ENCODE data around the gene TMEM150B.

Gene TMEM150B

GRCh38 chr19:55322204-55322885, 2.8 kb downstream of the TMEM150B start:
- peaks cover 0 to 3% of the 10 kb centered on the region in 2 donors for H3K4me1 ChIP-seq (ENCODE audit: control insufficient read depth in 2 of 2, insufficient read depth in 1 of 2, low read depth in 1 of 2, low read length in 2 of 2)
- no peak overlapping the region for H3K18ac ChIP-seq (ENCODE audit: low read length)
- H2BK12ac ChIP-seq (ENCODE audit: low read length), result no peak overlapping the region
- no peaks in the 10 kb centered on the region for H3K9me3 ChIP-seq (replicated peaks in 1 of 2; ENCODE audit: control insufficient read depth in 2 of 2, insufficient read depth in 1 of 2, low read depth in 1 of 2, low read length in 2 of 2)
- no peak overlapping the region for H2AK5ac ChIP-seq (ENCODE audit: low read depth, low read length)
- no peak overlapping the region for H3K27ac ChIP-seq (replicated peaks; ENCODE audit: low read length)
- H3K9ac ChIP-seq (ENCODE audit: low read depth, low read length, poor library complexity), result no peak overlapping the region
- no peak overlapping the region for H2BK15ac ChIP-seq (ENCODE audit: low read length)
- no peak overlapping the region for H2BK120ac ChIP-seq (ENCODE audit: low read depth, low read length)
- H3K27me3 ChIP-seq (ENCODE audit: control insufficient read depth in 3 of 3, insufficient read depth in 3 of 3, low read depth in 1 of 3, low read length in 3 of 3), result peaks cover 0 to 20% (median 0%) of the 10 kb centered on the region in 3 experiments
- H3K4ac ChIP-seq (ENCODE audit: low read length), result no peak overlapping the region
- no peak overlapping the region for H3K23ac ChIP-seq (ENCODE audit: low read depth, low read length, poor library complexity)
- no peak overlapping the region for H3K14ac ChIP-seq (ENCODE audit: low read length)
- H2AFZ ChIP-seq (ENCODE audit: low read length), result no peak overlapping the region
- H3K79me1 ChIP-seq (ENCODE audit: low read depth, low read length), result no peaks in the 10 kb centered on the region
- no peak overlapping the region for H3K4me2 ChIP-seq (ENCODE audit: insufficient read depth, low read length, poor library complexity, severe bottlenecking)
- WGBS, 2 donors (ENCODE audit: extremely low coverage in 2 of 2, insufficient read length in 2 of 2, insufficient replicate concordance in 1 of 2), result no CpG with 5 or more reads among the region's 12 CpGs
- H3K36me3 ChIP-seq (replicated peaks in 1 of 2; ENCODE audit: control insufficient read depth in 2 of 2, insufficient read depth in 2 of 2, low read length in 2 of 2), result no peaks in the 10 kb centered on the region
- no peak overlapping the region for H4K91ac ChIP-seq (ENCODE audit: low read depth, low read length, poor library complexity)
- DNase-seq (ENCODE audit: low spot score), result no peak
- H3K4me3 ChIP-seq (ENCODE audit: low read length in 2 of 2), result no peak overlapping the region
- H2BK5ac ChIP-seq (ENCODE audit: low read length), result no peak overlapping the region
- H4K8ac ChIP-seq (ENCODE audit: low read depth, low read length), result no peak overlapping the region

GRCh38 chr19:55321466-55322137, 3.5 kb downstream of the TMEM150B start:
- no peak overlapping the region for H4K8ac ChIP-seq (ENCODE audit: low read depth, low read length)
- no peak overlapping the region for H4K91ac ChIP-seq (ENCODE audit: low read depth, low read length, poor library complexity)
- H2BK15ac ChIP-seq (ENCODE audit: low read length), result peak overlapping the region; percentile 26
- DNase-seq (ENCODE audit: low spot score), result no peak
- peak overlapping the region; percentile 18 for H2AFZ ChIP-seq (ENCODE audit: low read length)
- no peaks in the 10 kb centered on the region for H3K9me3 ChIP-seq (replicated peaks in 1 of 2; ENCODE audit: control insufficient read depth in 2 of 2, insufficient read depth in 1 of 2, low read depth in 1 of 2, low read length in 2 of 2)
- H2BK120ac ChIP-seq (ENCODE audit: low read depth, low read length), result no peak overlapping the region
- H3K9ac ChIP-seq (ENCODE audit: low read depth, low read length, poor library complexity), result no peak overlapping the region
- H3K36me3 ChIP-seq (replicated peaks in 1 of 2; ENCODE audit: control insufficient read depth in 2 of 2, insufficient read depth in 2 of 2, low read length in 2 of 2), result no peaks in the 10 kb centered on the region
- H3K27me3 ChIP-seq (ENCODE audit: control insufficient read depth in 3 of 3, insufficient read depth in 3 of 3, low read depth in 1 of 3, low read length in 3 of 3), result peaks cover 0 to 20% (median 0%) of the 10 kb centered on the region in 3 experiments
- no peak overlapping the region for H3K4me2 ChIP-seq (ENCODE audit: insufficient read depth, low read length, poor library complexity, severe bottlenecking)
- no peak overlapping the region for H2BK5ac ChIP-seq (ENCODE audit: low read length)
- H3K4me3 ChIP-seq (ENCODE audit: low read length in 2 of 2), result no peak overlapping the region
- H3K18ac ChIP-seq (ENCODE audit: low read length), result no peak overlapping the region
- WGBS, 2 donors (ENCODE audit: extremely low coverage in 2 of 2, insufficient read length in 2 of 2, insufficient replicate concordance in 1 of 2), result no CpG with 5 or more reads among the region's 9 CpGs
- peak overlapping the region; percentile 73 for H2BK12ac ChIP-seq (ENCODE audit: low read length)
- H2AK5ac ChIP-seq (ENCODE audit: low read depth, low read length), result no peak overlapping the region
- no peak overlapping the region for H3K14ac ChIP-seq (ENCODE audit: low read length)
- no peaks in the 10 kb centered on the region for H3K79me1 ChIP-seq (ENCODE audit: low read depth, low read length)
- H3K4ac ChIP-seq (ENCODE audit: low read length), result no peak overlapping the region
- H3K27ac ChIP-seq (replicated peaks; ENCODE audit: low read length), result no peak overlapping the region
- peaks cover 0 to 3% of the 10 kb centered on the region in 2 donors for H3K4me1 ChIP-seq (ENCODE audit: control insufficient read depth in 2 of 2, insufficient read depth in 1 of 2, low read depth in 1 of 2, low read length in 2 of 2)
- no peak overlapping the region for H3K23ac ChIP-seq (ENCODE audit: low read depth, low read length, poor library complexity)

- H4K8ac ChIP-seq (ENCODE audit: low read depth, low read length), result no peak overlapping the region
- H3K9ac ChIP-seq (ENCODE audit: low read depth, low read length, poor library complexity), result no peak overlapping the region
- H3K36me3 ChIP-seq (replicated peaks in 1 of 2; ENCODE audit: control insufficient read depth in 2 of 2, insufficient read depth in 2 of 2, low read length in 2 of 2), result no peaks in the 10 kb centered on the region
- peaks cover 0 to 20% (median 0%) of the 10 kb centered on the region in 3 experiments for H3K27me3 ChIP-seq (ENCODE audit: control insufficient read depth in 3 of 3, insufficient read depth in 3 of 3, low read depth in 1 of 3, low read length in 3 of 3)
- no peak overlapping the region for H2BK120ac ChIP-seq (ENCODE audit: low read depth, low read length)
- H3K4ac ChIP-seq (ENCODE audit: low read length), result no peak overlapping the region
- no peak overlapping the region for H2AK5ac ChIP-seq (ENCODE audit: low read depth, low read length)
- no CpG with 5 or more reads among the region's 8 CpGs for WGBS, 2 donors (ENCODE audit: extremely low coverage in 2 of 2, insufficient read length in 2 of 2, insufficient replicate concordance in 1 of 2)
- H3K18ac ChIP-seq (ENCODE audit: low read length), result peak overlapping the region; percentile 38
- peak overlapping the region; percentile 58 for H2BK12ac ChIP-seq (ENCODE audit: low read length)
- no peak overlapping the region for H3K14ac ChIP-seq (ENCODE audit: low read length)
- no peak overlapping the region for H3K23ac ChIP-seq (ENCODE audit: low read depth, low read length, poor library complexity)
- H3K9me3 ChIP-seq (replicated peaks in 1 of 2; ENCODE audit: control insufficient read depth in 2 of 2, insufficient read depth in 1 of 2, low read depth in 1 of 2, low read length in 2 of 2), result no peaks in the 10 kb centered on the region
- peak overlapping the region; percentile 18 for H2AFZ ChIP-seq (ENCODE audit: low read length)
- DNase-seq (ENCODE audit: low spot score), result no peak
- H3K4me3 ChIP-seq (ENCODE audit: low read length in 2 of 2), result no peak overlapping the region
- no peak overlapping the region for H4K91ac ChIP-seq (ENCODE audit: low read depth, low read length, poor library complexity)
- H2BK15ac ChIP-seq (ENCODE audit: low read length), result peak overlapping the region; percentile 96
- H3K79me1 ChIP-seq (ENCODE audit: low read depth, low read length), result no peaks in the 10 kb centered on the region
- H3K4me2 ChIP-seq (ENCODE audit: insufficient read depth, low read length, poor library complexity, severe bottlenecking), result no peak overlapping the region
- H3K4me1 ChIP-seq (ENCODE audit: control insufficient read depth in 2 of 2, insufficient read depth in 1 of 2, low read depth in 1 of 2, low read length in 2 of 2), result peaks cover 0 to 5% of the 10 kb centered on the region in 2 donors
- H3K27ac ChIP-seq (replicated peaks; ENCODE audit: low read length), result no peak overlapping the region
- no peak overlapping the region for H2BK5ac ChIP-seq (ENCODE audit: low read length)
These were observed 4.2 kb downstream of the TMEM150B start for GRCh38 chr19:55320844-55321419.

- H3K9me3 ChIP-seq (replicated peaks in 1 of 2; ENCODE audit: control insufficient read depth in 2 of 2, insufficient read depth in 1 of 2, low read depth in 1 of 2, low read length in 2 of 2), result no peaks in the 10 kb centered on the region
- no peaks in the 10 kb centered on the region for H3K36me3 ChIP-seq (replicated peaks in 1 of 2; ENCODE audit: control insufficient read depth in 2 of 2, insufficient read depth in 2 of 2, low read length in 2 of 2)
- no peaks in the 10 kb centered on the region for H3K79me1 ChIP-seq (ENCODE audit: low read depth, low read length)
- peak overlapping the region; percentile 85 for H3K14ac ChIP-seq (ENCODE audit: low read length)
- no peak overlapping the region for H3K23ac ChIP-seq (ENCODE audit: low read depth, low read length, poor library complexity)
- peaks cover 0 to 5% of the 10 kb centered on the region in 2 donors for H3K4me1 ChIP-seq (ENCODE audit: control insufficient read depth in 2 of 2, insufficient read depth in 1 of 2, low read depth in 1 of 2, low read length in 2 of 2)
- peak overlapping the region; percentile 67 for H3K9ac ChIP-seq (ENCODE audit: low read depth, low read length, poor library complexity)
- H3K27me3 ChIP-seq (ENCODE audit: control insufficient read depth in 3 of 3, insufficient read depth in 3 of 3, low read depth in 1 of 3, low read length in 3 of 3), result peaks cover 0 to 17% (median 0%) of the 10 kb centered on the region in 3 experiments
- WGBS, 2 donors (ENCODE audit: extremely low coverage in 2 of 2, insufficient read length in 2 of 2, insufficient replicate concordance in 1 of 2), result no CpG with 5 or more reads among the region's 21 CpGs
- peak overlapping the region; percentile 64 for H3K4me2 ChIP-seq (ENCODE audit: insufficient read depth, low read length, poor library complexity, severe bottlenecking)
- peak overlapping the region; percentile 90 for H3K18ac ChIP-seq (ENCODE audit: low read length)
- H2BK5ac ChIP-seq (ENCODE audit: low read length), result no peak overlapping the region
- peak overlapping the region in 1 of 2 donors; percentile 65 for H3K4me3 ChIP-seq (ENCODE audit: low read length in 2 of 2)
- DNase-seq (ENCODE audit: low spot score), result peak; percentile 72
- H3K27ac ChIP-seq (replicated peaks; ENCODE audit: low read length), result no peak overlapping the region
- H2BK15ac ChIP-seq (ENCODE audit: low read length), result peak overlapping the region; percentile 84
- no peak overlapping the region for H4K8ac ChIP-seq (ENCODE audit: low read depth, low read length)
- no peak overlapping the region for H3K4ac ChIP-seq (ENCODE audit: low read length)
- H2AK5ac ChIP-seq (ENCODE audit: low read depth, low read length), result peak overlapping the region; percentile 47
- H2BK12ac ChIP-seq (ENCODE audit: low read length), result no peak overlapping the region
- peak overlapping the region; percentile 87 for H2AFZ ChIP-seq (ENCODE audit: low read length)
- H2BK120ac ChIP-seq (ENCODE audit: low read depth, low read length), result no peak overlapping the region
- no peak overlapping the region for H4K91ac ChIP-seq (ENCODE audit: low read depth, low read length, poor library complexity)
These were observed 5.4 kb downstream of the TMEM150B start for GRCh38 chr19:55319785-55320184.
